Nephron (organoid): ENCODE data around the gene GJA8.

ENCODE experiments used
- H3K27ac Mint-ChIP-seq, 3 experiments: 2 replicates each; pipeline ENCODE4 v1.8.0; 2020; ENCODE audit warnings: mixed read lengths in 3 of 3, mild to moderate bottlenecking in 2 of 3, moderate library complexity in 1 of 3
- H3K27me3 Mint-ChIP-seq: 2 replicates; pipeline ENCODE4 v1.8.0; 2021; ENCODE audit warnings: low read depth, mild to moderate bottlenecking, moderate library complexity, mixed read lengths
- H3K36me3 Mint-ChIP-seq: 2 replicates; pipeline ENCODE4 v1.8.0; 2020; ENCODE audit warnings: low read depth, mixed read lengths
- H3K4me1 Mint-ChIP-seq: 2 replicates; pipeline ENCODE4 v1.8.0; 2020; ENCODE audit warnings: mixed read lengths
- H3K4me3 Mint-ChIP-seq, 3 experiments: 2 replicates each; pipeline ENCODE4 v1.8.0; 2020; ENCODE audit warnings: mild to moderate bottlenecking in 3 of 3, mixed read lengths in 3 of 3, moderate library complexity in 2 of 3
- H3K9me3 Mint-ChIP-seq: 2 replicates; pipeline ENCODE4 v1.8.0; 2020; ENCODE audit warnings: mixed read lengths
- CTCF ChIP-seq, 3 experiments: fragments of 200-600 bp; sonication (generic); IDR thresholded peaks; one replicate each; pipeline ENCODE4 v1.5.0; 2021; ENCODE audit warnings: antibody characterized with exemption in 3 of 3; ENCODE audit not compliant: unreplicated experiment in 3 of 3

GJA8 gene

GRCh38 chr1:147882535-147882934 lies 20.1 kb upstream of the GJA8 start:
- no peak overlapping the region for H3K27ac Mint-ChIP-seq
- no peak for TF ChIP-seq CTCF (IDR thresholded peaks at IDR 0.05; ENCODE audit: unreplicated experiment in 3 of 3)
- no peak overlapping the region for H3K4me3 Mint-ChIP-seq
- H3K36me3 Mint-ChIP-seq: no peaks in the 10 kb centered on the region
- peaks cover 6% of the 10 kb centered on the region for H3K9me3 Mint-ChIP-seq
- H3K4me1 Mint-ChIP-seq: peaks cover under 1% of the 10 kb centered on the region
- H3K27me3 Mint-ChIP-seq: no peaks in the 10 kb centered on the region

DNA sequence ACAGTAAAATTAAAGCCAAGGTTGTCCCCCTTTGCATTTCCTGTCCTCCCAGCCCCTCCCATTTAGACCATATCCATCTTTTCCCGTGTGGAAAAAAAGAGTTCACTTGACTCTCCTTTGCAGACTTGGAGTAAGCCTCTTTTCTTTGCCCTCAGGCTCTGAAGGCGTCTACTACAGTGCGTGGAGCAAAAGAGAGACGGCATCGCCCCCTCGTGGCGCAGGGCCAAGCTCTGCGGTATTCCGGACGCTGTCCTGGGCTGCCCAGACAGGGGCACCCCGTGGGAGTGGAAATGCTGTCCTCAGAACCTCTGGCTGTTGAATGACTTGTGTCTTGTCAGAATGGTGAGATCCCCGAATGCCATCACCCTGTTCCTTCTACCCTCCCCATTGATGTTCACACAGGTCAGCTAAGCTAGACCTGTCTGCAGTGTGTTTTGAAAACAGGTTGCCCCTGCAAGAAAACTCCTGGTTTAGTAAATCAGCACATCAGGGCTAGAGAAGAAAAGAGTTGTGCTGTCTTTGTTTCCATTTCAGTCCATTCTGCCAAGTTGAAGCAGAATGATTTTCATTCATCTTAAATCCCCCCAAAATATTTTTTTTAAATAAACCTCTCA lies 12.3 kb upstream of the GJA8 start:
- Mint-ChIP-seq H3K4me1 (peaks cover 28% of the 10 kb centered on the region), H3K9me3 (no peaks in the 10 kb centered on the region), H3K27ac (peak overlapping the region in 2 of 3 experiments; percentile 16 to 62), H3K36me3 (no peaks in the 10 kb centered on the region), H3K27me3 (peaks cover 10% of the 10 kb centered on the region), H3K4me3 (no peak overlapping the region)
- TF ChIP-seq CTCF (IDR thresholded peaks at IDR 0.05; ENCODE audit: unreplicated experiment in 3 of 3): peak; percentile 71 to 93 (median 88)

- peaks cover 28% of the 10 kb centered on the region for H3K4me1 Mint-ChIP-seq
- no peak for TF ChIP-seq CTCF (IDR thresholded peaks at IDR 0.05; ENCODE audit: unreplicated experiment in 3 of 3)
- no peaks in the 10 kb centered on the region for H3K9me3 Mint-ChIP-seq
- H3K27me3 Mint-ChIP-seq: peaks cover 10% of the 10 kb centered on the region
- no peaks in the 10 kb centered on the region for H3K36me3 Mint-ChIP-seq
- no peak overlapping the region for H3K27ac Mint-ChIP-seq
- H3K4me3 Mint-ChIP-seq: no peak overlapping the region
Observed at GRCh38 chr1:147891088-147891487, 11.5 kb upstream of the GJA8 start.

DNA sequence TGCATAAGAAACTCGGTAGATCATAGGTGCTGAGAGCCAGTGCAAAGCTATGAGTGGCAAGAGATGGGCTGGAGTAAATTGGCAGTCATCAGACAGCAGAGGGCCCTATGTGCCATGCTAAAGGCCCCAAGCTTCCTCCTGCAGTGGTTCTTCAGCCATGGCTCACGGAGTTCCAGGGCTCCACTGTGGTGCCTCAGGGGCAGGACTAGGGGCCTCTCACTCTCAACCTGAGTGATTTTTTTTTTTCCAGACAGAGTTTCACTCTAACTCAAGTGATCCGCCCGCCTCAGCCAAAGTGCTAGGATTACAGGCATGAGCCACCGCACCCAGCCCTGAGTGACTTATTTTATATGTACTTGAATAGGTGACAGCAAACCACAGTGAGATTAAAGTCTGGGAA lies 10.4 kb upstream of the GJA8 start:
- no peaks in the 10 kb centered on the region for H3K9me3 Mint-ChIP-seq
- no peaks in the 10 kb centered on the region for H3K36me3 Mint-ChIP-seq
- peaks cover 28% of the 10 kb centered on the region for H3K4me1 Mint-ChIP-seq
- peak overlapping the region in 1 of 3 experiments; percentile 10 for H3K27ac Mint-ChIP-seq
- TF ChIP-seq CTCF (IDR thresholded peaks at IDR 0.05; ENCODE audit: unreplicated experiment in 3 of 3): no peak
- peaks cover 10% of the 10 kb centered on the region for H3K27me3 Mint-ChIP-seq
- no peak overlapping the region for H3K4me3 Mint-ChIP-seq

- H3K4me3 Mint-ChIP-seq: no peak overlapping the region
- no peaks in the 10 kb centered on the region for H3K9me3 Mint-ChIP-seq
- peaks cover 25% of the 10 kb centered on the region for H3K4me1 Mint-ChIP-seq
- TF ChIP-seq CTCF (IDR thresholded peaks at IDR 0.05; ENCODE audit: unreplicated experiment in 3 of 3): peak; percentile 95 to 98 (median 96)
- peak overlapping the region in 2 of 3 experiments; percentile 10 to 36 for H3K27ac Mint-ChIP-seq
- peaks cover 10% of the 10 kb centered on the region for H3K27me3 Mint-ChIP-seq
- no peaks in the 10 kb centered on the region for H3K36me3 Mint-ChIP-seq
Observed at GRCh38 chr1:147892731-147893214, 9.8 kb upstream of the GJA8 start.

DNA sequence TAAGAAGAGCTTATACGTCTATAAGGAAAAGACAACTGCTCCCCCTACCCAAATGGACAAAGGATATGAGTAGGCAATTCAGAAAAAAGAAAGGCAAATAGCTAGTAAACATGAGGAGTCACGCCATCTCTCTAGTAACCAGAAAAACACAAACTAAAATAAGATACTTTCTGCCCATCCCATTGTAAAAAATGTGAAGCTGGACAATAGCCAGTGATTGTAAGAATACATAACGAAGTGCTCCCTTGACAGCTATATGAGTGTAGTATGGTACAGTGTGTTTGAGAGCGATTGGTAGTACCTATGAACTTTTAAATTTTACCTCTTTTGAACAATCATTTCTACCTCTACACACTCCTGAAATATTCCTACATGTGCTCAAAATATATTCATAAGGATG lies 7.5 kb upstream of the GJA8 start:
- Mint-ChIP-seq H3K36me3 (no peaks in the 10 kb centered on the region), H3K4me3 (no peak overlapping the region), H3K27me3 (peaks cover 13% of the 10 kb centered on the region), H3K4me1 (peaks cover 14% of the 10 kb centered on the region), H3K9me3 (no peaks in the 10 kb centered on the region), H3K27ac (no peak overlapping the region)
- no peak for TF ChIP-seq CTCF (IDR thresholded peaks at IDR 0.05; ENCODE audit: unreplicated experiment in 3 of 3)
